CD4-positive, alpha-beta T cell treated with Interleukin-4 for 1 hour (primary cell): ENCODE data around the gene ELOB.

Experiments
- DNase-seq, 2 donors: peaks; one replicate each; pipeline ENCODE4 v3.0.0-alpha.2; 2020 to 2022

Gene ELOB

GRCh38 chr16:2767140-2767731 is 9.8 kb downstream of the ELOB start:
- DNase-seq = no peak

GRCh38 chr16:2766430-2767139 is 10.5 kb downstream of the ELOB start:
- no peak for DNase-seq

- no peak for DNase-seq
Measured at GRCh38 chr16:2765462-2766404, 11.3 kb downstream of the ELOB start.

- DNase-seq = no peak
Measured at GRCh38 chr16:2764718-2765117, 12.4 kb downstream of the ELOB start.

GRCh38 chr16:2763173-2763572 is 13.9 kb downstream of the ELOB start:
- DNase-seq = no peak

GRCh38 chr16:2762711-2763110 is 14.4 kb downstream of the ELOB start:
- no peak for DNase-seq

- DNase-seq = no peak
Measured at GRCh38 chr16:2761886-2762583, 15.0 kb downstream of the ELOB start.

- no peak for DNase-seq
Measured at GRCh38 chr16:2761472-2761871, 15.6 kb downstream of the ELOB start.

GRCh38 chr16:2757344-2757743 is 19.7 kb downstream of the ELOB start:
- DNase-seq = no peak

GRCh38 chr16:2756288-2757015 is 20.6 kb downstream of the ELOB start:
- DNase-seq = no peak

- DNase-seq = no peak
Measured at GRCh38 chr16:2755158-2755557, 21.9 kb downstream of the ELOB start.

GRCh38 chr16:2753733-2754020 is 23.4 kb downstream of the ELOB start:
- no peak for DNase-seq

- peak; percentile 39 to 77 for DNase-seq
Measured at GRCh38 chr16:2752850-2753732, 24.0 kb downstream of the ELOB start.

GRCh38 chr16:2752035-2752849 is 24.8 kb downstream of the ELOB start, which contains the start of gene SRRM2:
SRRM2 (plus strand) TSS chr16:2752638; CDS start chr16:2756365, 3,727 bp downstream.
- DNase-seq = peak; percentile 95 to 96

- DNase-seq = no peak
Measured at GRCh38 chr16:2751577-2752034, 25.5 kb downstream of the ELOB start.

- no peak for DNase-seq
Measured at GRCh38 chr16:2749936-2750335, 27.1 kb downstream of the ELOB start.

GRCh38 chr16:2749476-2749875 is 27.6 kb downstream of the ELOB start:
- DNase-seq = no peak

GRCh38 chr16:2748757-2749455 is 28.2 kb downstream of the ELOB start:
- DNase-seq = no peak

- DNase-seq = no peak
Measured at GRCh38 chr16:2745961-2746360, 31.1 kb downstream of the ELOB start.
